Keratinocyte (primary cell): ENCODE data around the gene PPP4R2. TPM values are rescaled to one million over a fixed set of nuclear protein-coding genes. Genes with fewer than 3 reads are reported as not detected.

Source experiments
- DNase-seq: peaks from one replicate; pipeline ENCODE4 v3.0.0-alpha.2; 2011; ENCODE audit warnings: low read depth, missing footprints, low spot score
- FAIRE-seq: peaks from 2 replicates; lab custom pipeline; 2011; peaks lifted over from hg19 to GRCh38; lab: Jason Lieb, UNC
- H2AFZ ChIP-seq: 2 replicates; pipeline ENCODE4 v1.6.0; 2012; ENCODE audit warnings: low read length, control low read depth, inconsistent platforms; ENCODE audit not compliant: control insufficient read depth
- H3K27ac ChIP-seq: 2 replicates; pipeline ENCODE4 v1.5.1; 2011; ENCODE audit warnings: low read length; ENCODE audit not compliant: control insufficient read depth, insufficient read depth
- H3K27me3 ChIP-seq: 3 replicates; pipeline ENCODE4 v1.6.0; 2011; ENCODE audit warnings: low read length; ENCODE audit not compliant: control insufficient read depth, insufficient read depth; ENCODE audit errors: extremely low read depth
- H3K36me3 ChIP-seq, 2 experiments: 2 replicates in 1 of 2; 3 replicates in 1 of 2; pipeline ENCODE4 v1.5.1; 2011; ENCODE audit warnings: low read length in 2 of 2, mild to moderate bottlenecking in 1 of 2; ENCODE audit not compliant: control insufficient read depth in 2 of 2, insufficient read depth in 2 of 2; ENCODE audit errors: extremely low read depth in 1 of 2
- H3K4me1 ChIP-seq: 3 replicates; pipeline ENCODE4 v1.5.1; 2011; ENCODE audit warnings: low read length; ENCODE audit not compliant: control insufficient read depth, insufficient read depth; ENCODE audit errors: extremely low read depth
- H3K4me2 ChIP-seq: 3 replicates; pipeline ENCODE4 v1.6.0; 2011; ENCODE audit warnings: low read depth, low read length; ENCODE audit not compliant: control insufficient read depth, insufficient read depth; ENCODE audit errors: extremely low read depth
- H3K4me3 ChIP-seq, 3 experiments: fragments of 200-600 bp in 1 of 3; sonication (generic) in 1 of 3; 2 replicates in 2 of 3; 3 replicates in 1 of 3; pipeline ENCODE4 v1.5.1; 2011 to 2016; ENCODE audit warnings: low read length in 3 of 3, mild to moderate bottlenecking in 3 of 3, control low read depth in 2 of 3, inconsistent platforms in 1 of 3, low read depth in 1 of 3, mixed read lengths in 1 of 3, mixed run types in 1 of 3, moderate library complexity in 1 of 3; ENCODE audit not compliant: control insufficient read depth in 2 of 3, insufficient read depth in 2 of 3; ENCODE audit errors: extremely low read depth in 1 of 3
- H3K79me2 ChIP-seq: 2 replicates; pipeline ENCODE4 v1.6.0; 2012; ENCODE audit warnings: low read length; ENCODE audit not compliant: control insufficient read depth, insufficient read depth
- H3K9ac ChIP-seq: 3 replicates; pipeline ENCODE4 v1.6.0; 2011; ENCODE audit warnings: low read length; ENCODE audit not compliant: control insufficient read depth, insufficient read depth; ENCODE audit errors: extremely low read depth
- H3K9me1 ChIP-seq: 3 replicates; pipeline ENCODE4 v1.6.0; 2011; ENCODE audit warnings: low read length; ENCODE audit not compliant: control insufficient read depth, insufficient read depth; ENCODE audit errors: extremely low read depth
- H3K9me3 ChIP-seq: 2 replicates; pipeline ENCODE4 v1.5.1; 2012; ENCODE audit warnings: low read depth, low read length; ENCODE audit not compliant: control insufficient read depth
- H4K20me1 ChIP-seq: 3 replicates; pipeline ENCODE4 v1.6.0; 2011; ENCODE audit warnings: low read length; ENCODE audit not compliant: control insufficient read depth, insufficient read depth; ENCODE audit errors: extremely low read depth
- CTCF ChIP-seq, 3 experiments: IDR thresholded peaks in 1 of 3; conservative IDR thresholded peaks in 1 of 3; optimal IDR thresholded peaks in 1 of 3; 2 replicates in 2 of 3; 3 replicates in 1 of 3; pipeline versions ENCODE3 to v1.5.1; 2011; ENCODE audit warnings: low read length in 3 of 3, mild to moderate bottlenecking in 3 of 3, moderate library complexity in 2 of 3, control low read depth in 1 of 3, inconsistent platforms in 1 of 3; ENCODE audit not compliant: insufficient read depth in 2 of 3; ENCODE audit errors: extremely low read depth in 1 of 3
- EZH2 ChIP-seq: IDR thresholded peaks from one replicate; pipeline ENCODE4 v1.6.1; 2012; ENCODE audit warnings: inconsistent platforms, mild to moderate bottlenecking, low read length, moderate library complexity
- dilution Hi-C: fragments of 300-500 bp; cut with MboI; formaldehyde crosslinking; loops from one replicate; pipeline ENCODE4 v1.7.0; 2020; ENCODE audit warnings: low sequenced_read_pairs; ENCODE audit not compliant: extremely low pct_ligation_motif_present
- polyA plus RNA-seq, 5 experiments: library from polyadenylated mRNA; depleted of rRNA in 3 of 5; stranded (reverse) in 3 of 5; stranded (forward) in 1 of 5; unstranded in 1 of 5; fragments of >200 nt; gene quantifications; 1 replicate in 1 of 5; 2 replicates in 3 of 5; 3 replicates in 1 of 5; pipeline versions ENCODE4 v1.2.1 to v1.2.3, GENCODE V29; 2011 to 2012; ENCODE audit warnings: missing spikeins in 2 of 5, low read depth in 1 of 5, low replicate concordance in 1 of 5

Gene PPP4R2
- polyA plus RNA-seq, 1 donor (not counting 4 experiments of a cell fraction or from before 2014, with no cell fraction given) = 46.6 TPM

- Histone ChIP-seq H3K9me3 (no peaks in the 10 kb centered on the region), H3K36me3 (peaks cover 6 to 30% of the 10 kb centered on the region in 2 experiments), H2AFZ (no peak overlapping the region), H3K27me3 (no peaks in the 10 kb centered on the region), H3K9me1 (no peaks in the 10 kb centered on the region), H3K4me3 (no peak overlapping the region), H4K20me1 (peaks cover 36% of the 10 kb centered on the region), H3K4me1 (peaks cover 7% of the 10 kb centered on the region), H3K4me2 (no peak overlapping the region), H3K9ac (no peak overlapping the region), H3K27ac (no peak overlapping the region), H3K79me2 (peaks cover 99% of the 10 kb centered on the region)
- dilution Hi-C loops = no loop called here
- TF ChIP-seq EZH2 (no peak), CTCF (optimal IDR thresholded peaks at IDR 0.05 in 1 of 3, IDR thresholded peaks at IDR 0.05 in 1 of 3, conservative IDR thresholded peaks at IDR 0.05 in 1 of 3; ENCODE audit: extremely low read depth in 1 of 3, insufficient read depth in 2 of 3, low read length in 3 of 3) (no peak)
- DNase-seq (no peak), FAIRE-seq (no peak)
Observed at GRCh38 chr3:73004316-73004715, 7.7 kb downstream of the PPP4R2 start.

GRCh38 chr3:73007992-73008712, 11.5 kb downstream of the PPP4R2 start:
- Histone ChIP-seq H3K9me1 (no peaks in the 10 kb centered on the region), H3K4me1 (peaks cover 4% of the 10 kb centered on the region), H3K36me3 (peaks cover 7 to 19% of the 10 kb centered on the region in 2 experiments), H4K20me1 (peaks cover 42% of the 10 kb centered on the region), H3K4me2 (no peak overlapping the region), H2AFZ (no peak overlapping the region), H3K27me3 (no peaks in the 10 kb centered on the region), H3K4me3 (no peak overlapping the region), H3K9me3 (no peaks in the 10 kb centered on the region), H3K79me2 (peaks cover 99% of the 10 kb centered on the region), H3K9ac (no peak overlapping the region), H3K27ac (no peak overlapping the region)
- peak; percentile 58 for FAIRE-seq
- dilution Hi-C loops = no loop called here
- no peak for TF ChIP-seq EZH2
- no peak for TF ChIP-seq CTCF (optimal IDR thresholded peaks at IDR 0.05 in 1 of 3, IDR thresholded peaks at IDR 0.05 in 1 of 3, conservative IDR thresholded peaks at IDR 0.05 in 1 of 3; ENCODE audit: extremely low read depth in 1 of 3, insufficient read depth in 2 of 3, low read length in 3 of 3)
- no peak for DNase-seq
